ENCODE results near the gene RPTOR.
"Not testable (repeated sequence)": the region's sequence is repeated elsewhere in the genome, so short reads cannot be mapped to it uniquely, and the experiment has no call there.

Gene RPTOR

DNA sequence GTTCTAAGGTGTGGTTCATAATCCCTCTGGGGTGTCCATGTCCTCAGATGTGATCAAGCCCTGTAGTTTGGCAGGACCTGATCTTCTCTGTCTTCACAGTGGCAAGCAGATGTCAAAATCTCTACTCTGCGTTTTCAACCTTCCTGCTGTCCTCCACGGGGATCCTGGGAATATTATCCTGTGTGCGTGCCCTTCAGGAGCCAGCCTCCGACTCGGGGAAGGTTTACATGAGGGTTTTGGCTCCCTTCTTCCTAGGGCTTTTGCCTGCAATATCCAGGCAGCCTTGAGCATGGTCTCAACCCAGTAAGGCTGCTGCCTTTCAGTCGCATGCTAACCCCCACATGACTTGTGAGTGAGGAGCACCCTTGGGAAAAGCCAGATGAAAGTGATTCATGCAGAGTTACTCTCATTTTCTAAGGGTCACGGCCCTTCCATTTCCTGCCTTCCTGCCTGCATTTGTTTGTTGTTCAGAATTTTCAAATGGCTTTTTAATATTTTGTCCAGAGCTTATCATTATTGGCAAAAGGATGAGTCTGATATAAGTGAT, 244.8 kb downstream of the RPTOR start:
- DNase-seq = no peak

DNA sequence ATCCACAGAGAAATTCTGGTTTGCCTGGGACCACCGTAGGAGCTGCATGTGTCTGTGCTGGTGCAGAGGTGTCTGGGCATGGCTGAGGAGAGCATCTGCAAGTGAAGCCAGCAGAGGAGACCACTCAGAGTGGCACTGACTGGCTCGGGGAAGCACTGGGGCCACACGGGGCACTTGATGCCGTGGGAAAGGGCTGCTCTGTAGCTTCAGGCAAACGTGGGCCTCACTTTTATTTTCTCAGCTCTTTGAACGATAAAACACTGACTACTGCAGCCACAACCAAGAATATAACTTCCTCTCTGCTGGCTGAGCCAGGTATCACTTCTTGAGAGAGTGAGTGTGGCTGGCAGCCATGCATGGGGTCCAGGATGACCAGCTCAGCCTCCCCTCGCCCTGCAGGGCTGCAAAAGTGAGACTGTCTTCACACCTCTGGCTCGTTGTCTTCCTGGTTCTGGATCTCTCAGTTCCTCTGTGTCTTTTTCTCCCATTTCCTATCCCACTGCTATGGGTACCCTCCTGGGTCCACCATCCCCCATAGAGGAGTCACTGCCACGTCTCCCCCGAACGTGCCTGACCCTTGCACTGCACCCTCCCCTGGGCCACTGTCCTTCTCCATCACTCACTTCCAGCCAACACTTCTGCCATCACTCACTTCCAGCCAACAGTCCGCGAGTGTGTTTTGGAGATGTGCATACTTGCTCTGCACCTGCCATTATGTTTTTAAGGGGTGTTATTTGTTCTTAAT, 245.6 kb downstream of the RPTOR start:
- DNase-seq = no peak

DNA sequence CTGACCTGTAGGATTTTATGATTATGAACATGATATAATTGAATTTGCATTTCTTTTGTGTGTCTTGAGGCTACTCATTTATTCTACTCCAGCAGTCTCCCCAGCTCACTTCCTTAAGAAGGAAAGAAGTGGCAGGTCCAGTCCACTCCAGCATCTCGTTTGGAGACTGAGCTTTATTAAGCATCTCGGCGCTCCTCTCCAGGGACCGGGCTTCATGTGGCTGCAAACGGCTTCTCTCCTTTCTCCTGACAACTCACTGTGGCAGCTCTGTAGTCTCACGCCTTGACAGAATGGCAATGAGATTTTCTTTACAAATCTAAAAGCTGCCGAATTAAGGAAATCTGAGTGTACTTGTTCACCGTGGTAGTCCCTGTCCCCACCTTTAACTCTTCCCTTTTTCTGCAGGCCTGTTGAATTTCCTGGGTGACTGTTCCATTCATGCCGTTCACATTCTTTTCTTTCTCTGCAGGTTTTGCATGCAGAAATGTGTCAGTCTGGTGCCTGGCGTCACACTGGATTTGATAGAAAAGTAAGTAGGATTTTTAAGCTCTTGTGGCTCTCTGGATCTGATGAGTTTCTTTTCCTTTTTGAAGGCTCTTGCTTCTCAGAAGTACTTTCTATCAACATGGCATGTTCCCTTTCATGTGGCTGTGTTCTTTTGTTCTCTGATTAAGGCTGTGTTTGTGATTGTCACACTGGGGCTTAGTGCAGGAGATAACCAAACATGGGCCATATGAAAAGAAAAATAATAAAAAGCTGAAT, 246.5 kb downstream of the RPTOR start:
- no peak for DNase-seq

GRCh38 chr17:80791758-80792284, 247.2 kb downstream of the RPTOR start:
- no peak for DNase-seq

DNA sequence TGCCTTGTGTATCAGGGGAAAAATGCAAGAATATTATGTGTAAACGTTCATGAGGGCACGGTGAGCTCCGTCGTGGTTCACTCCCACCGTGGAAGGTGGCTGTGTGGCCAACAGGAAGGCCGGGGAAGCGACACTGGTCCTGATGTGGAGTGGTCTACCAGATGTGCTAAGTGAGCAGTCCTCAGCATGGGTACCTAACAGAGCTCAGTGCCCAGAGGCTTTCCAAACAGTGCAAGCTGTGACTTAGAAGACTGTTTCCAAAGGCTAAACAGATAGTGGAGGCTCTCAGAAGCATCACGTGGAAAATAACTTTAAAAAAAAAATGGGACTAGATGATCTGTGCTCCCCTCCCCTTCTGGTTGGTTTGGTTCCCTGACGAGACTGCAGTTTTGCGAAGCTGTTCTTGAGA, 247.7 kb downstream of the RPTOR start:
- DNase-seq = no peak

DNA sequence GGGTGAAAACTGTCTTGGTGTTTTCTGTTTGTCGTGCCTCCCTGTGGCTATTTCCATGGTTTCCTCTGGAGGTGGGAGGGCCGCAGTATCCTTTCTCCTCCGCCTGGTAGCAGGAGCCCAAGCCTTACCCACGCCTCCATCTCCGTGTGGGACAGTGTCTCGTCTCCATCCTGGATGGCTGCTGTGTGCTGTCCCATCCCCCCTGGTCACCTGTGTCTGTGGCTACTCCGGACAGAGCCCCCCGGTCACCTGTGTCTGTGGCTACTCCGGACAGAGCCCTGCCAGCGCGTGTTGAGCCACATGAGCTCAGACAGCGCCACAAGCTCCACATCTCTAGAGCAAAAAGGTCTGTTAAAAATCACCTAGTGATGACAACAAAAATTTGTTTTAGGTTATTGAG, 248.8 kb downstream of the RPTOR start:
- no peak for DNase-seq

DNA sequence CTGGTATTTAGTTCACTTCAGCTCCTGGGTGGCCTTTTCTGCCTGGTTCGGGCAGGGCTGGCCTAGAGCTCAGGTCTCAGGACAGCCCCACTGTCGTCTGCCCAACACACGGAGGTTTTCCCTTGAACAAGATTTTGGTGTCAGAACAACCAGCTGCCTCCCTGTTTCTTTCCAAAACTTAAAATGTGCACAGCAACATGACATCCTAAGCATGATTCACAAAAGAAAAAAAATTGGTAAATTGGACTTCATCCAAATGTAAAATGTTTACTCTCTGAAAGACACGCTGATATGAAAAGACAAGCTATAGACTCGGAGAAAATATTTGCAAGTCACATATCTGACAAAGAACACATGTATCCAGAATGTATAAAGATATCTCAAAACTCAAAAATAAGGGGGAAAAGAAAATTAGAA, 249.2 kb downstream of the RPTOR start:
- no peak for DNase-seq

GRCh38 chr17:80794281-80795089, 249.8 kb downstream of the RPTOR start:
- DNase-seq = no peak

- no peak for DNase-seq
These were observed 250.5 kb downstream of the RPTOR start for GRCh38 chr17:80795090-80795580.

- no peak for DNase-seq
These were observed 251.1 kb downstream of the RPTOR start for GRCh38 chr17:80795754-80796153.

DNA sequence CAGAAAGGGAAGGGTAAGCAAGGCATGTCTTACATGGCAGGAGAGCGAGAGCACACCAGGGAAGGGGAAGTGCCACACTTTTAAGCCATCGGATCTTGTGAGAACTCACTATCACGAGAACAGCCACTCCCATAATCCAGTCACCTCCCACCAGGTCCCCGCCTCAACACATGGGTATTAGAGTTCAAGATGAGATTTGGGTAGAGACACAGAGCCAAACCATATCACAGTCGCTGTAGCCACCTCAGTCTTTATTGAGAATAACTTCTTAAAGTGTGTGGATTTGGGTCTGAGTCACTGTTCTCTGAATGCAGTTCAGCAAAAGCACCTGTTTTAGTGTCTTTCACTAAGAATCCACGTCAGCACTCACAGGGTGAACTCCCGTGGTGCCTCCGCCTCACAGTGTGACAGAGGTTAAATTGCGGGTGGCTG, 251.8 kb downstream of the RPTOR start:
- DNase-seq = no peak

DNA sequence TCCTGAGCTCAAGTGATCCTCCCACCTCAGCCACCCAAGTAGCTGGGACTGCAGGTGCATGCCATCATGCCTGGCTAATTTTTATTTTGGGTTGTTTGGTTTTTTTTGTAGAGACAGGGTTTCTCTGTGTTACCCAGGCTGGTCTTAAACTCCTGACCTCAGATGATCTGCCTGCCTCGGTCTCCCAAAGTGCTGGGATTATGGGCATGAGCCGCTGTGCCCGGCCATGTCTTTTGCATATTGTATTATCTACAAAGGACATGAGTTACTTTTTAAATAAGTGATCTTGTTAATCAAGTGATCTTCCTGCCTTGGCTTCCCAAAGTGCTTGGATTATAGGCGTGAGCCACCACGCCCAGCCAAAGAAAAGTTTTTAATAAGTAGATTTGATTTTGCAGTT, 252.6 kb downstream of the RPTOR start:
- not testable (repeated sequence) for DNase-seq

GRCh38 chr17:80797741-80798594, 253.3 kb downstream of the RPTOR start:
- DNase-seq = no peak

DNA sequence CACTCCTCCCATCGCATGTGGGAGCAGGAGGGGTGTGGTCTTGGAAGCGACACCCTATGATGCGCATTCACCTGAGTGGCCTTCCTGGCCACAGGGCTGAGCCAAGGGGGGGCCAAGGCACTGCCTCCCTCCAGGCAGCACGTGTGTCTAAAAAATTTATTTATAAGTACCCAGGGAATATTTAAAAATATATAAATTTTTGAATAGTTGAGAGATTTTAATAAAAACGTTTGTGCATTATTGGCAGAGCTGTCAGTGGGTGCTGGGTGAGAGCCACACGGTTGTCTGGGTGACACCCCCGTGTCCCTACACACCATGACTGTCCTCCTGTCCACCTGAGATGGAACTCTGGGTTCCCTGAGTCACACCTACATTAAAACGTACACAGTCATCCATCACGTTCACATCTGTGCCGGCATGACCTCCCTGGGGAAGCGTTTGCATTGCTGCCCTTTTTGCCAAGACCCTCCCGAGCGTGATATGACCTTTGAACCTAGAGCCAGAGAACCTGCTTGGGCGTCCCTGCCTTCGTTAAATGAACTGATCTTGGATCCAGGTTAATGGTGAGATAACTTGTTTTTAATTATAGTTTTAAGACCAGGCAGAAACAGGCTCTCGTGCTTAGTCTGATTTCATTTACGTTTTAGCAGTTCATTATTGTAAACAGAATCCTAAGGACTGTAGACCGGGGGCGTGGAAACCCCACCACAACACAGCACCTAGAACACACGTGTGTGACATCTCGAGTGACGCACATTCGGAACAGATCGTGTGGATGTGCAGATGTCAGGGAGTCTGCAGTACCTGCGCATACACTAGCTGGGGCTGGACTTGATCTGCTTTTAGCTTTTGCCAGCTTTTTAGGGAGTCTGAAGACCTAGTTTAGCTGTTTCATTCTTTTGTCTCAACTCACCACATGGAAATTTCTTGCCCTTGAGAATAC, 254.2 kb downstream of the RPTOR start:
- no peak for DNase-seq

- DNase-seq = no peak
These were observed 255.2 kb downstream of the RPTOR start for GRCh38 chr17:80799538-80800480.

DNA sequence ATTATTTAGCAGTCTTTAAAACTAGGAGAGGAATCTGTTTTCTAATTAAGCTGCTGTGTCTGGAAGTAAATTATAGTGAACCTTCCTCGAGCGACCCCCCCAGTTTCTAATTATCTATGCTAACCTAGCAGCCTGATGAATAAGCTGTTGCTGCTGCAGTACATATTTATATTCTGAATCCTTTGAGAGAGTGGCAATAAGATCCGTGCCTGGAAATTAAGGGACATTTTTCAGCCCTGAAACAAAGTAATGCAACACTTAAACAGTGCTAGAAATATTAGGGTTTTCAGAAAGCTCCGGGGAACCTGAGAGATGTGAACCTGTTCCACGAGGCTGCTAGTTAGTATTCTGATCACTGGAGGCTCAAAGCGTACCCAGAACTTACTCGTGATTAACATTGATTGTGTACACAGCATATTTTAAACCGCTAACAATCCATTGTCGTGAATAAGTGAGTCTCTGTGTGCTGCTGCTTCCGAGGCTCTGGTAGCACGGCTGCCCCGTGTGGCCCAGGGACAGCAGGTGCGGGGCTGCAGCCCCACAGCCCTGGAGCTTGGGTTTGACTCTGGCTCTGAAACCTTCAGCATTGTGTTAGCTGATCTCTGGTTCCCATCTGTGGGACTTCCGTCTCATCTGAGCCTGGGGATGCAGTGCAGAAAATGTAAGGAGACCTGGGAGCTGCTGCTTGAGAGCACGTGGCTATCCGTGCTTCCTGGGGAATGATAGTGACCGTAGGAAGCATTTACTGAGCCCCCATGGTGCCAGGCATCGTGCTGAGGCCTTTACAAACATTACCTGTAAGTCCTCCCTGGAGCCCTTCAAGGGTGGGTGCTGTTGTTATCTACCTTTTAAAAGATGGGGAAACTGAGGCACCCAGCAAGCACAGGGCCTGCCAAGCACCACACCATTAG, 256.1 kb downstream of the RPTOR start:
- DNase-seq = no peak

- DNase-seq = no peak
These were observed 258.2 kb downstream of the RPTOR start for GRCh38 chr17:80802626-80803450.
